Activated CD4-positive, alpha-beta T cell treated with anti-CD3 and anti-CD28 coated beads, Interleukin-2, amount 50 U/mL, for 4 hours (primary cell): ENCODE results near the gene SMKR1.
"Not testable (repeated sequence)": the region's sequence is repeated elsewhere in the genome, so short reads cannot be mapped to it uniquely, and the experiment has no call there.

Experiments used
- DNase-seq, 2 experiments: peaks; one replicate each; pipeline ENCODE4 v3.0.0-alpha.2; 2020

Gene SMKR1

GRCh38 chr7:129489491-129489890 lies 12.8 kb upstream of the SMKR1 start:
- DNase-seq, result no peak

DNA sequence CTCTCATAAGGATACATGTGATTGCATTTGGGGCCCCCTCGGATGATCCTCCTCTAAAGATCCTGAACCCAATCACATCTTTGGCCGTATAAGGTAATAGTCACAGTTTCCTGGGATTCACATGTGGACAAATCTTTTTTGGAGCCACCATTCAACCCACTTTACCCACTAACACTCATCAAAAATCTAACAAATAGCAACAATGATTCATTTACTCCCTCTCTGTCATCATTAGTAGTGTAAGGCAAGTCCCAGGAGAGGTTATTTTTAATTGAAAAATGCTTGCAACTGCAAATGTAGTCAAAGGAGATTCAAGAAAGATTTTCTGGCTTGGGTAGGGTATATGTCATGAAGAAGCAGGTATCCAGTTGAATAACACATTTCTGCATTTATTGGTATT lies 9.9 kb upstream of the SMKR1 start:
- no peak for DNase-seq

DNA sequence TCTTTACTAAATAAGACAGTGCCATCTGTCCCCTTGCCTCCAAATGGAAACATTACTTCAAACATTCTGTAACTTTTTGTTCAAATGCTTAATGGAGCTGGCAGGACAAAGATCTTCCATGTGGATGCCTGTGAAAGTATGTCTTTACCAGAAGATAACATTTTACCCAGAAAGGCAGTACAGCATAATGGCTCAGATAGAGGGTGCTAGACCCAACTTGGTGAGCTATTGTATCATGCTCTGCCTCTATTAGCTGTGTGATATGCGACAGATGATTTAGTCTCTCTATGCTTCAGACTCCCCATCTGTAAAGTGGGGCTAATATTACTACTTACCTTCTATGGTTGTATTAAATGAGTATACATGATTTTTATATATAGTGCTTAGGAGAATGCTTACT lies 8.8 kb upstream of the SMKR1 start:
- DNase-seq, result no peak

GRCh38 chr7:129494041-129494440 lies 8.3 kb upstream of the SMKR1 start:
- no peak for DNase-seq

- DNase-seq, result no peak
These were observed 6.3 kb upstream of the SMKR1 start for GRCh38 chr7:129495987-129496386.

- no peak for DNase-seq
These were observed 5.7 kb upstream of the SMKR1 start for GRCh38 chr7:129496653-129497052.

GRCh38 chr7:129497156-129497555 lies 5.2 kb upstream of the SMKR1 start:
- DNase-seq, result no peak

- no peak for DNase-seq
These were observed 4.3 kb upstream of the SMKR1 start for GRCh38 chr7:129498021-129498420.

GRCh38 chr7:129499999-129500398 lies 2.3 kb upstream of the SMKR1 start:
- no peak for DNase-seq

DNA sequence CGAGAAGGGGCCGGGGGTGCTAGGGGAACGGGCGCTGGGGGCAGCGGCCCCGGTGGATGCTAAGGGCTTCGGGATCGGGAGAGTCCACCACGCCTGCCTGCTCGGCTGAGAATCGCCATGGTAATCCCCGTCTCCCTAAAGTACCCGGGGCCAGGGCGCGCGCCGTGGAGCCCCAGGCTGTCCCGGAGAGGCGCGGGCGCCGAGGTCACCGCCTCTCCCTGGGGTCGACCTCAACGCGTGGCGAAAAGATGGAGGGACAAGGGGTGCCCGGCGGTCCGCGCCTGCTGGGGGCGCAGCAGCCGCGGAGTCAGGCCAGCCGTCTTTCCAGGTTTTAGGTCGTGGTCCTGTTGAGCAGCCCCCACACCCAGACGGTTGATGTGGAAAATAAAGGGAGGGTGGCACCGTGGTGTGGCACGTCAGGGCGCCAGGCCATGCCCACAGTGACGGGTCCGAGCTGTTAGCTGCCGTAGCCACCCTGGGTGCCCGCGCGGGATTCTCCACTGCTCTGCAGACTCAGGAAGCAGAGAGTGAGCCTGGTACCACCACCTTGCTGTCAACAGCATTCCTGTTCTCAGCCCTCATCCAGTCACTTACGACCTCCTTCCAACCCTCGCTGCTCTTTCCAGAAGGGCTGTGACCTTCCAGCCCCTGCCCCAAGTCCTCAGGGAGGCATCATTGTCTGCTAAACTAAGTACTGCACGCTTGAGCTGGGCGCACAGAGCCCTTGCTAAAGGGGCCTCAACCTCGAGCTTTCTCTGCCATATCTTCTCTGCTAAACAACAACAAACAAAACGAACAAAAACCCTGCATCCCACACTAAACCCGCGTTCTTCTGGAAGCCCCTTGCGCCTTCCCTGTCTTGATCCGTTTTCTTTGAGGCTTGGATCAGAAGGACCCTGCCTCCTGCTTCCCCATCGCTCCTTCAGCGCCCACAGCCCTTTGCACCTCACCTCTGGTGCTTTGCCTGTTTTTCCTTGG lies 666 bp downstream of the SMKR1 start:
- DNase-seq, result peak in 1 of 2 experiments; percentile 12

DNA sequence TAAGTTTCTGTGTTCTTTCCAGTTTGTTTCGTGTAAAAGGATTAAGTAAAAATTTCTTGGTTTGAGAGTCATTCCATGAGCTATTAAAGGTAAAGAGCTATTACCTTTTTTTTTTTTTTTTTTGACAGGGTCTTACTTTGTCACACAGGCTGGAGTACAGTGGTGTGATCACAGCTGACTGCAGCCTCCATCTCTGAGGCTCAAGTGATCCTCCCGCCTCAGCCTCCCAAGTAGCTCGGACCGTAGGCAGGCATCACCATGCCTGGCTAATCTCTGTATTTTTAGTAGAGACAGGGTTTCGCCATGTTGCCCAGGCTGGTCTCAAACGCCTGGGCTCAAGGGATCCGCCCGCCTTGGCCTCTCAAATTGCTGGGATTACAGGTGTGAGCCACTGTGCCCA lies 1.4 kb downstream of the SMKR1 start:
- DNase-seq, result no peak

GRCh38 chr7:129512192-129512591 lies 9.9 kb downstream of the SMKR1 start:
- no peak for DNase-seq

- DNase-seq, result no peak
These were observed 11.2 kb downstream of the SMKR1 start for GRCh38 chr7:129513546-129513945.

GRCh38 chr7:129514683-129515082 lies 12.4 kb downstream of the SMKR1 start:
- no peak for DNase-seq

- no peak for DNase-seq
These were observed 13.1 kb downstream of the SMKR1 start for GRCh38 chr7:129515381-129515780.

DNA sequence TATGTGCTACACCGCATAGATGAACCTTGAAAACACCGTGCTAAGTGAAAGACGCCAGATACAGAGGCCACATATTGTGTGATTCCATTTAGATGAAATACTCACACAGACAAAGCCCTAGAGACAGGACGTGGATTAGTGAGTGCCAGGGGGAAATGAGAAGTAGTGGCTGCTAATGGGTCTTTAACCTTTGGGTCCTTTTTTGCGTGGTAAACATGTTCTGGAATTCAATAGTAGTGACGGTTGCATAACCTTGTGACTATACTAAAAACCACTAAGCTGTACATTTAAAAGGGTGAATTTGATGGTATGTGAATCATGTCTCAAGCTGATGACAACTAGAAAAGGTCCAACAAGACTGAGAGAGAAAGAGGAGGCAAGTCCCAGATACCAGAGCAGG lies 15.6 kb downstream of the SMKR1 start:
- DNase-seq, result no peak

- DNase-seq, result no peak
These were observed 17.1 kb downstream of the SMKR1 start for GRCh38 chr7:129519464-129519863.

DNA sequence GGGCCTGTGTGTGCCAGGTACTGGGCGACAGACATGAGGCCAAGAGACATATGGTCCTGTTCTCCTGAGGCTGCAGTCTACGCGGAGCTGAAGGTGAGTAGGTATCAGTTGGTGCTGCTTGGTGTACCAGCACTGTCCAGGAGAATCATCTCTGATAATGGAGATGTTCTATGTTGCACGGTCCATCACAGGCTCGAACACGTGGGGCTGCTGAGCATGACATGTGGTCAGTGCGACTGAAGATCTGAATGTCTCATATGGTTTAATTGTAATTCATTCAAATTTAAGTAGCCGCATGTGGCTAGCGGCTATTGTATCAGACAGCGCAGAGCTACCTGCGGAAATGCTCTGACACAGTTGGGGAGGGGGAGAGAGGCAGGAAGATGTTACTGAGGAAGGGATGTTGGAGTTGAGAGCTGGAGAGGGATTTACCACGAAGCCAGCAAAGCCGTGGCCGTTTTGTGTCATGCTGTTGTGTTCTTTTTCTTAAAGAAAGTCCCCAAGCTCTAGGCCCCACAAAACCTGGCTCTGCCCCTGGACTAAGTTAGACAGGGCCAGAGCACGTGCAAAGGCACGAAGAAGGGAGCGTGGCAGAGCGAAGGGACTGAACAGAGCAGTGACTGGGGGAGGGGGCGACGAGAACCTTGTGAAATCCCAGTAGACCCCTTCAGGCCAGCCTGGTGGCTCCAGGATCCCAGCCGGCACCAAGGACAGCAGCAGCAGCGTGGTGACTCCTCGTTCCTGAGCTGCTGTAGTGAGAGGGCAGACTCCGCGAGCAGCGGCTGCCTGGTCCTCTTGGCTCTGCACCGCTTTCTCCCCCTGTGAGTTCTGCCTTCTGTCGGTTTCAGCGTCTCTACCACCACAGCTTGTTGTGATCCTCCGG lies 20.0 kb downstream of the SMKR1 start:
- DNase-seq, result no peak

DNA sequence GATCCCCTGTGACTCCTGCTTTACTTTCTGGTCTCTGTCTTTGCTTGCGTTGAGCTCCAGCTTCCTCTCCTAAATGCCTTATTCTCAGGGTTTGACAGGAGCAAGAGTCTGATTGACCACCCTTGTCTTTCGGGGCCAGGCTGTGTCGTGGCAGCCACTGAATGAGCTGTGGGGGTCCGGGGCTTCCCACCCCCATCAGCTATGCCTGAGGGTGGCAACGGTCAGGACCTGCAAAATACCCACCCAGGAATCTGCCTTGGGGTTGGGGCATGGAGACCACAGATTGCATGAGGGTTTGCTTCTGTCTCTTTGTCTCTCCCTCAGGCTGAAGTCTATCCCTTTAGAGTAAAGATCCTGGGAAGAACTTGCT lies 20.6 kb downstream of the SMKR1 start:
- no peak for DNase-seq

- DNase-seq, result no peak
These were observed 21.6 kb downstream of the SMKR1 start for GRCh38 chr7:129523924-129524323.

GRCh38 chr7:129524405-129524804 lies 22.1 kb downstream of the SMKR1 start:
- DNase-seq, result not testable (repeated sequence)

- no peak for DNase-seq
These were observed 23.0 kb downstream of the SMKR1 start for GRCh38 chr7:129525225-129525862.

DNA sequence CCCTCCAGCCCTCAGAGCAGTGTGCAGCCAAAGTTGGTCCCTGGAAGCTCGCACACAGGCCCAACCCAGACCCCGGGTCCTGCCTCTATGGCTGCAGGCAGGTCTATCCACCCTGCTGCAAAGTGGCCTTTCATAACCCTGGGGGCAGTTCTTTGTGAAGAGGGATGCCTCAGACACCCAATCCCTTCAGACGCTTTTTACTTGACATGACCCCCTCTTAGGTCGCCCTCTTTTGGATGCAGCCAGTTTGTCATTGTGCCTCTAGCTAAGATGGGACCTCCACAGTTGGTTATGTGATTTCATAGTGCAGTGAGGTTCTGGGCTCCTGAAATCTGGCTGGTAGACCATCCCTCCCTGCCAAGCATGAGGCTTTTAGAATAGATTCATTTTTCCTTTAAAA lies 27.3 kb downstream of the SMKR1 start:
- DNase-seq, result no peak
